Stimulated activated CD8-positive, alpha-beta memory T cell treated with anti-CD3 and anti-CD28 coated beads, Interleukin-4, amount 100 ng/mL, for 4 hours (primary cell): ENCODE data around the gene HOXA3.
A peak's percentile ranks its signal among the peaks of the same experiment; 100 is the strongest.

Source experiments
- DNase-seq, 2 donors: peaks; one replicate each; pipeline ENCODE4 v3.0.0-alpha.2; 2020; ENCODE audit warnings: low read depth in 2 of 2, low spot score in 1 of 2

HOXA3 gene

GRCh38 chr7:27131390-27131819 is 21.0 kb downstream of the HOXA3 start:
- DNase-seq = no peak

GRCh38 chr7:27130540-27131389 is 21.6 kb downstream of the HOXA3 start, which contains the start of gene HOXA4:
TSS of gene HOXA4 (minus strand) at chr7:27130757. CDS start at chr7:27130733, 24 bp downstream.
- peak; percentile 22 to 58 for DNase-seq

- DNase-seq = no peak
Observed at GRCh38 chr7:27129729-27130539, 22.4 kb downstream of the HOXA3 start.

- no peak for DNase-seq
Observed at GRCh38 chr7:27128776-27129728, 23.3 kb downstream of the HOXA3 start.

DNA sequence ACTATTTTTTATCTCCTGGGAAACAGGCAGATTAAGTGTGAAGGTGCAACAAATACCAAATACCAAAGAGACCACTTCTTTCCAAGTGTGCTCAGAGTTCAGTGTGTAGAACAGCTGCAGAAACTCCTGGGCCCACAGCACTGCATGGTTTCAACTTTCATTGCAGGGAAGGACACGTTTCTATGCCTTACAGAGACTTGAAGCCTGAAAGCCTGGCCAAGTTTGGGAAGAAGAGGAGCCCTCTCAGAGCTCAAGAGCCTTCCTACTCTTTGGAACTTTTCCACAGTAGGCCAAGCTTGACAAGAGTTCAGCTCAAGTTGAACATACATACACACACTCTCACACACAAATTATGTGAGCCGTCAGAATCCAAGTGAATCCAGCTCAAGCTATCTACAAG is 24.3 kb downstream of the HOXA3 start:
- DNase-seq = no peak

DNA sequence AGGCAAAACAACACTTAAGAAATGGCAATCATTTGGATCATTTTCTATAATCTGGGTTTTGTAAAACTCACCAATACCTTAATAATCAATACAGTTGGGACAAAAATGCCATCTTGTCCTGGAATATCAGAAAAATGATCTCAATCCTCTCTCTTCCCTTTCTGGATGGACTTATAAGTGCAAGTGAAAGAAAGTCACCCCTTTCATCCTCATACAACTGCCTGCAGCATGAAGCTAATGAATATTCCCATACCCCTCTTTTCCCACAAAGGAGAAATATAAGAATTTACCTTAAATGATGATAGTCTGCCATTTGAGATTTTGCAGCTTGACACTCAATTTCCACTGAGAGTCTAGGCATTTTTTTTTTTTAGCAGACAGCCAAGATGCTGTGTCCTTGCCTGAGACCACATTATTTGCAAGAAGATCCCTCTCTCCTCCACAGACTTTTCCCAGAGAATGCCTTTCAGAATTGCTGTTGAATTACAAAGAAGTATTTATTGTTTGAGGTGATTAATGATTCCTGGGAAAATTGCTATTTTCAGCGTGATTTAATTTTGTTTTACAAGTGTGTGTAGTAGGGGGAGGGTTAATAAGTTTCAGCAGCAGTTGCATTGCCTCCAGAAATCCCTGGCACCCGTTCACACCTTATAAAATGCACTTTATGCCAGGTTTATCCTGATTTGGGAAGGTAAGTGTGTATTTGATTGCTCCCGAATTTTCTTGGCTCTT is 25.6 kb downstream of the HOXA3 start:
- no peak for DNase-seq

DNA sequence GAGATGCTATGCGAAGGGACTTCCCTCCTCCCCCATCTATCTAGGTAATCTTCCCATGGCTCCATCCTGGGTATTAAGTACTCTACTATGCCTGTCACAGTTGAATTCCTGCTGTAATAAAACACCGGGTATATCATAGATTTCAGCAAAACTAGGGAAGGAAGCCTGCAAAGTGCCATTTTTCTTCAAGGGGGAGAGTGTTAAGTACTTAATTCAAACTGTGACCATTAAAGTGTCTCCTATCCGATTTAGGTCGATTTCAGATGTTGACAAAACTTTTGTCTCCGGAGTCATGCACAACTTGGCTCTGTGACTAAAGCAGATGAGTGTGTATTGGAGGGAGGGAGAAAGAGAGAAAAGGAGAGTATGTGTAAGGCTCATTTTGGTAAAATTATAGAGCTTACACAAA is 26.4 kb downstream of the HOXA3 start:
- no peak for DNase-seq

- no peak for DNase-seq
Observed at GRCh38 chr7:27124902-27125689, 27.3 kb downstream of the HOXA3 start.

- DNase-seq = no peak
Observed at GRCh38 chr7:27124096-27124901, 28.1 kb downstream of the HOXA3 start.

- no peak for DNase-seq
Observed at GRCh38 chr7:27123477-27124053, 28.8 kb downstream of the HOXA3 start.

- DNase-seq = no peak
Observed at GRCh38 chr7:27123007-27123476, 29.3 kb downstream of the HOXA3 start.

DNA sequence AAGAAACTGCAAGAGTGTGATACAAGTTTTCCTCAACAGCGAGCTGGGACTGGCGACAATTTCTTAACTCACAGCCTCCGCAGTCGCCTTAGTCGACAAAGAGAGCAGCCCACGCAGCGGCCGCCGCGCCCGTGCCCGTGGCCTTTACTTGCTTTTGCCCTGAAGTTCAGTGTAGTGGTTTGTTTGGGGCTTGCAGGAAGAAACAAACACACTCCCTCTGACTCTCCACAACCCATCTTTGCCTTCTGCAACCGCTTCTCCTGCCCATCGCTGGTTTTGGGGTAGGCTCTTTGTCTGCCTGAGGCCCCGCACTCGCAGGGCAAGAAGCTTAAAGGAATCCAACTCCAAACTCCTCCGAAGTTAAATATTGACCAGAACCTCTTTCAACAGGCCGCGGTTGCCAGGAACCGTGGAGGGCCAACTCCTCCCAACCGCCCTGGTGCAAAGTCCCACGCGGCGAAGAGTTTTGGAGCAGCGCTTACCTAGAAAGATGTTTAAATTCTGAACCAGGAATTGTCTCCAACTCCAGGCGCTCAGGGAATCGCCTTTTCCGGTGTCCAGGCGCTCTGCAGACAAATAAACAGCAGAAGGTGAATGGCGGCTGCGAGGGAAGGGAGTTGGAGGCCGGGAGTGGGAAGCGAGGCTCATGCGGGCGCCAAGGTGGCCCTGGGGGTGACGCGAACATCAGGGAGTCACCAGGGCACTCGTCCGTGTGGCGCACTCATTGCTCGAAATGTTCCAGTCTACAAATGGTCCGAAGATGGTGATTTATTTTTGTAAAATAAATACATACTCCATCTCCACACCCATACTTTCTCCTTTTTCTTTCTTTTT is 30.1 kb downstream of the HOXA3 start:
- no peak for DNase-seq

DNA sequence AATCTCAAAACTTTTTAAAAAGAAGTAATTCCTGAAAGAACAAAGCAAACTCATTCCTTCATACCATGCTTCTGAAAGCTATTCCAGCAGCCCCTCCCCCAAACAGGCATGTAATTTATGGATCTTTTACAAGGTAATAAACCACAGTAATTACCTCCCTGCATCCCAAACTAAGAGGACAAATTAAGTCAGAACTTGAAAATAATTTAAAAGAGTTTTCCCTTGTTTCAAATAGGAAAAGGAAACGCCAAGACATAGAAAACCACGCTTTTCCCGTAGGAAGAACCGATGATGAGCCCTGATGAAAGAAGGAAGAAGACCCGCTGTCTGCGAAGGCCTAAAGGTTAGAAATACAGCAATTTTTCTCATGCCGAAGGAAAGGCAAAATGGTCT is 30.7 kb downstream of the HOXA3 start:
- no peak for DNase-seq

DNA sequence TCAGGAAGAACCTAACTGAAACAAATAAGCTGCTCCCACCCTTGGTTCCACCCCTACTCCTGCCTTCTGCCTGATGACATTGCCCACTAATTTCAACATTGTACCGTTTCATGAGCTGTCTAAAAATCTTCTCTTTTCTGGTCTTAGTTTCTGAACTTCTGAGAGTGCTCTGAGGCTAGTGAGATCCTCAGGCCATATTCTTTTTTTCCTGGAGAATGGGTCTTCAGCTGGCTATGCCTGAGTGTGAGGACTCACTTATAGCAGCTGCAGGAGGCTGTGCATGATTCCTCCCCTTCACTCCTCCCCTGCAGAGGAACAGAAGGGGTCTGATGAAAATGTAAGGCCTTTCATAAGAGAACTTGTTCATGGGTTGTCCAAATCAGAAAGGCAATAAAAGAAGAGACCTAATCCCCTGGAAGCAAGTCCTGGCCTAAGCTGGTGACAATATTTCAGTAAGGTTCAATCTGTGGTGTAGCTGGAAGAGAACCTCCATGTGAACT is 32.9 kb downstream of the HOXA3 start:
- DNase-seq = no peak

- no peak for DNase-seq
Observed at GRCh38 chr7:27118580-27118979, 33.8 kb downstream of the HOXA3 start.

DNA sequence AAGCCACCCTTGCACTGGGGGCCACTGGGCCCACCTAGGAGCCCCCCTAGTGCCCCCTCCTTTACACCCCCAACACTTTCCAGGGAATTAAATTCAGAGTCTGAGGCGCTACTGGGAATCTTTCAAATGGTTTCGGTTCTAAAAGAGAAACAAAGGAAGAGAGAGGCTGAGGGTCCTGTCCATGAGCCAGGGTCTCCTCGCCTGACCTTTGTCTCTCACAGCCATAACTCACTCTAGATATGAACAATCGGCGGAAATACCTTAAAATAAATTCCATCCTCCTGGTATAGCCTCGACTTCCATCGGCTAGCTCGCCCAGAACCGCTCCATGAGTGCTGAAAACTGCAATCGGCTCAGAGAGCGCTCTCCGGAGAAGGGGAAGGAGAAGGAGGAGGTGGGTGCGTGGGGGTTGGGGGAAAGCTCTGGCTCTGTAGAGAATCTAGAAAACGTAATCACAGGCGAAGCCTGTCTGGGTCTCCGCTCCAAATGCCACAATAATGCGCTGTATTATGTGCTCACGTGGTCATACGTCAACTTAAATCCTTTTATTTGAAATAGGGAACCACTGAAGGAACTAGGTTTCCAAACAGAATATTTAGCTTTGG is 34.4 kb downstream of the HOXA3 start:
- DNase-seq = no peak
